Stimulated activated CD8-positive, alpha-beta memory T cell treated with anti-CD3 and anti-CD28 coated beads, Interleukin-15, amount 100 ng/mL, for 4 hours (primary cell): ENCODE measurements around the gene PSMC4.

ENCODE experiments used
- DNase-seq, 2 donors: peaks; one replicate each; pipeline ENCODE4 v3.0.0-alpha.2; 2020; ENCODE audit warnings: low read depth in 2 of 2

The PSMC4 gene

GRCh38 chr19:39993605-39994004, 22.6 kb downstream of the PSMC4 start:
- DNase-seq: no peak

GRCh38 chr19:39994361-39994760, 23.4 kb downstream of the PSMC4 start:
- no peak for DNase-seq

DNA sequence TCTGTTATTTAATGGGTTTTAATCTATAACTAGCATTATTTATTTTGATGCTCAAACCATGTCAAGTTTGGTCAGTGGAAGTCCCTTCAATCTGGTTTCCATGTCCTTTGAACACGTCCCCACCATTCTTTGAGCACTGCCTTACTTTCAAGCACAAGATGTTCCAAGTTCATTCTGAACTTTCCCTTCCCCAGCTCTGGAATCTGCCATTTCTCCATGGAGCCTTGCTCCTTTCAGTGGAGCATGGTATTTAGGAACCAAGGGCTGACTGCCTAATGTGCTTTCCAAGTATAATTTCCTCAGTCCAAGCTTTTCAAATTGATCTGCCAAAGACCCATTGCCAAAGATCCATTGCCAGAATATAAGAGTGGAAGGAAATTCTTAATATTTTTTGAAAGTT, 24.8 kb downstream of the PSMC4 start:
- no peak for DNase-seq

GRCh38 chr19:39996218-39996810, 25.3 kb downstream of the PSMC4 start:
- DNase-seq: peak in 1 of 2 donors; percentile 12

- DNase-seq: peak; percentile 87 to 88
Observed at GRCh38 chr19:39996811-39997637, 26.1 kb downstream of the PSMC4 start, which contains the start of gene ZNF546. Gene ZNF546 (plus strand): TSS chr19:39997060. CDS start chr19:39998327, 1,267 bp downstream.

GRCh38 chr19:39997638-39998216, 26.8 kb downstream of the PSMC4 start:
- DNase-seq: no peak

DNA sequence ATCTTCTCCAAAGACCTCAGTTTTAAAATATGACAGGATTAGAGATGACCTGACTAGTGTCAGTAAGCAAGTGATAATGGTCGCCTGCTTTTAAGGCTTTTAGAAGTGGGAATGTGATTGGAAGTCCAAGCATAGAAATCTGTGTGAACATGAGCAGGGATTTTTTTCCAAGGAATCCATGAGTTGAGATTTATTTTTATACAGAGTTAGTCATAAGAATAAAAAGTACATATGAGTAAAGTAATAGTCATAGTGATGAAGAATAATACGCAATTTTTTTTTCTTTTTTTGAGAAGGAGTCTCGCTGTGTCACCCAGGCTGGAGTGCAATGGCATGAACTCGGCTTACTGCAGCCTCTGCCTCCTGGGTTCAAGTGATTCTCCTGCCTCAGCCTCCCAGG, 27.5 kb downstream of the PSMC4 start:
- DNase-seq: no peak

DNA sequence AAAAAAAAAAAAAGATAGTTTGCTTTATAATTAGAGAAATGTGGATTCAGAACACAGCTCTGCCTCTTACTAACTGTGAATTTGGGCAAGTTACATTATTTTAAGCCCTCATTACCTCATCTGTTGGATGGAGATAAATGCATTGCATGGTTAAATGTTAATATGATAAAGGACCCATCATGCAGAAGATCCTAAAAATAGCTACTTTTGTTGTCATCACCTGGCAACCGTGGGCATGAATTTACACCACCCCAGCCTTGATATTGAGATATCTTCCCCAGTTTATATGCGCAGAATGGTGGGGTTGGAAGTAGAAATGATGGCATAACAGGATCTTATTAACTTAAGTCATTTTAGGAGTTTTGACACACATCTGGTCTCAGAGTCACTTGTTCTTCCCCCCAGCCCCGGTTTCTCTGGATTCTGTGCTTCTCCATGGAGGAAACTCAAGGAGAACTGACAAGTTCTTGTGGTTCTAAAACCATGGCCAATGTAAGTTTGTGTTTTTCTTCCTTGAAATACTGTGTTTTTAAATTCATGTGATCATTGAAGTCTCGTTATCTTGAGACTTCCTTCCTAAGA, 34.8 kb downstream of the PSMC4 start:
- DNase-seq: no peak

DNA sequence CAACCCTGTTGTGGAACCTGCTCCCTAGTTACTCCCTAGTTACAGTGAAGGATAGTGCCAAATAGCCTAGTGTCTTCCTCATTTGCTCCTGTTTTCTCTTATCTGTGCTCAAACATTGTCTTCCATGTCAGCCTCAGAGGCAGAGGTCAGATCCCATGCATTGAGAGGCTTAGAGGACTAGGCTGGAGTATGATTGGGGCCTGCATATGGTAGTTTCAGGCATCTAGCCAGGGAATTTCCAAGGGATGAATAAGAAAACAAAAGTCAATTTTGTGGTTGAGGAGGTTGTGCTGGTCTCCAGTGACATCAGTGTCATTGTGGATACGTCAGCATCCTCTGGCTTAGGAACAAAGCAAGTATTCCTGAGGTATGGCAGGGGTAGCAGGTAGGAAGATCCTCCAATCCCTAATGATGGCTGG, 35.3 kb downstream of the PSMC4 start:
- no peak for DNase-seq

- DNase-seq: no peak
Observed at GRCh38 chr19:40009674-40010073, 38.7 kb downstream of the PSMC4 start.

- no peak for DNase-seq
Observed at GRCh38 chr19:40013991-40014390, 43.0 kb downstream of the PSMC4 start.

GRCh38 chr19:40023969-40024368, 53.0 kb downstream of the PSMC4 start:
- DNase-seq: no peak

DNA sequence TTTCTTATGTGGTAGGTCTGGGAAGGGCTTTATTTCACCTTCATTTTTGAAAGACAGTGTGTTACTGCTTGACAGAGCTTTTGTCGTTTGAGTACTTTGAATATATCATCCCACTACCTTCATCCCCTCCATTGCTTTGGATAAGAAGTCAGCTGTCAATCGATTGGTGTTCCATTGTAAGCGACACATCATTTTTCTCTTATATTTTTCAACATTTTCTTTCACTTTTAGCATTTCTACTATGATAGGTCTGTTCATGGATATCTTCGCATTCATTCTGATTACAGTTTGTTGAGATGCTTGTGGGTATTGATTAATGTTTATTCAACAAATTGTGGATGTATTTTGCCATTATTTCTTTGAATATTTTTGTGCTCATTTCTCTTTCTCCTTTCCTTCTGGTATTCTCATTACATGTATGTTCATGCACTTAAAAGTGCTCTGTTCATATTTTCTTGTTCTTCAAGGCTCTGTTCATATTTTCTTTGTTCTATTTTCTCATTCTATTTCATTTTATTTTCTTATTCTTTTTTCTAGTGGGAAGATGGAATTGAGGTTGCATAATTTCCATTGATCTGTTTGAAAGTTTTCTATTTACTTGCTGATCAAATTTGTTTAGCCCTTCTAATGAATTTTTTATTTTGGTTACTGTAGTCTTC, 55.1 kb downstream of the PSMC4 start:
- no peak for DNase-seq

DNA sequence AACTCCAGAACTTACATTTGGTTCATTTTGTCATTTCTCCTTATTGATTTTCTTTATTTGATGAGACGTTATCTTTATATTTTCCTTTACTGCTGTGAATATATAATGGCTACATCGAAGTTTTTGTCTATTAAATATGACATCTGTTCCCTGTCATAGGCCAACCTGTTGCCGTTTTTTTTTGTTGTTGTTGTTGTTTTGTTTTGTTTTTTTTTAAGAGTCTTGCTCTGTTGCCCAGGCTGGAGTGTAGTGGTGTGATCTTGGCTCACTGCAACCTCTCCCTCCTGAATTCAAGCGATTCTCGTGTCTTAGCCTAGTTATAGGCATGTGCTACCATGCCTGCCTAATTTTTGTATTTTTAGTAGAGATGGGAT, 55.6 kb downstream of the PSMC4 start:
- no peak for DNase-seq
